ENCODE measurements around the gene DIDO1.

The DIDO1 gene

GRCh38 chr20:62907384-62908317 is 18.7 kb downstream of the DIDO1 start:
- FAIRE-seq = no peak

DNA sequence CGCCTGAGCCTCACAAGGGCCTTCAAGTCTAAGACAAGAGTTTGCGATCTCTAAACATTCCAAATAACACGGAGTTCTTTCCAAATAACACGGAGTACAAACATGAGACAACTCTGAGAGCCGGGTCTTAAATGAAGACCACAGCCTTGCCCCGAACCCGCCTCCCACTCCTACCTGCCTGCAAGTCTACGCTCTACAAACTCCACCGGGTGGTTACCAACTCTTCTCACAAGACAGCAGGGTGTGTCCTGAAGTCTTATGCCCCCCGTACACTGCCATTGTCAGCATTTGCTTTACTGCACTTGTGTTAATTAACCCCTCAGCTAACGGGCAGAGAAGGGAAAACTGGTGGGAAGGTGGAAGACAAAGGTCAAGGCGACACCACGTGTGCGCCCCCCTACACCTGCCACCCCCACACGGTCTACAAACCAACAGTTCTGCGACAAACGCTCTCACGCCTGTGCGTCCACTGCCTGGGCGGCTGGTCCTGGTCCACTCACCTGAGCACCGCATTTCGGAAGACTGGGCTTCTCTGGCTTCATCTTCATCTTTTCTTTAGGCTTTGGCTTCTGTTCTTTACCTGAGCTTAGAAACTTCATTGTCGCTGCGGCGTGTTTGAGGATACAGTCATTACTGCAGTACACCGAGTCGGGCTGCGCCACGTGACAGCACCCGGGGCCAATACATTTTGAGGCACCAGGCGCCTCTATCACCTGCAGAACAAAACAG is 19.5 kb downstream of the DIDO1 start:
- no peak for FAIRE-seq

DNA sequence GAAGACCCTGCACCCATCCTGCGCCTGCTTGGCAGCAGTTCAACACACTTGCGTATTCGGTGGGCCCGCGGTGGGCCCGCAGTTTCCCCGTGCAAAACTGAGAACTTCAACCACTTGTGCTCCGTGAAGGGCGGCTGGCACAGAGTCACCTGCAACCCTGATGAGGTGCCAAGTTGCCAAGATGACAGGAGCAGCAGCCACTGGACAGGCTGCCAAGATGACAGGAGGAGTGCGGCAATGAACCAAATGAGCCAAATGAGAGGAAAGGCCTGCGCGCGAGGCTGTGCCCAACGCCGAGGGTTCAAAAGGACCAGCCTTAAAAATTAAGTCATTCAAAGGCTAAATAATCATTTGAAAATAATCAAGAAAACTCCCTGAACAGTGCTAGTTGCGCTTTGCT is 20.1 kb downstream of the DIDO1 start:
- no peak for FAIRE-seq

DNA sequence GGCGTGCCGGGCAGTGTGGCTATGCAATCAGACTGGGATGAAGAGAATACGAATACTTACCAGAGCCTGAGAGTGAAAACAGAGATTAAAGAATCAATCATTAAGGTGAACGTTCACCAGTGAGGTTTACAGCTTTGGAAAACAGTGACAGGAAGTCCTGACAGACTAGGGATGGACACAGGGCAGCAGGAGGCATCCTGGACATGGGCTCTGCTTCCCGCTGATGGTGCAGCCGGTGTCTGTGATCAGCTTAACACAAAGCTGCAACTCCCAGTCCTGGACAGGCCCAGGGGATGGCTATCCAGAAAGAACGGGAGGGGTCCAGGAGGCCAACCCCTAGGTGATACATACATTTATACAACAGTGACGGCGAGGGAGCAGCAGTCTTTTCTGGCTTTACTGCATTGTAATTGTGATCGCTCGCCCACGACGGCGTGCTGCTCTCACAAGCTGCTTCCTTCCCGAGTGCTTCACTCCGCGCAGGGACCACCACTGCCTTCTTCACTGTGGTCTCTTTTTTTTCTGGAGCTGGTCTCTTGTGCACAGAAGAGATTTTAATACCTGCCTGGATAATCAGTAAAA is 20.7 kb downstream of the DIDO1 start:
- no peak for FAIRE-seq

- FAIRE-seq = no peak
These were observed 23.2 kb downstream of the DIDO1 start for GRCh38 chr20:62902926-62903615.

- no peak for FAIRE-seq
These were observed 24.4 kb downstream of the DIDO1 start for GRCh38 chr20:62901891-62902290.

DNA sequence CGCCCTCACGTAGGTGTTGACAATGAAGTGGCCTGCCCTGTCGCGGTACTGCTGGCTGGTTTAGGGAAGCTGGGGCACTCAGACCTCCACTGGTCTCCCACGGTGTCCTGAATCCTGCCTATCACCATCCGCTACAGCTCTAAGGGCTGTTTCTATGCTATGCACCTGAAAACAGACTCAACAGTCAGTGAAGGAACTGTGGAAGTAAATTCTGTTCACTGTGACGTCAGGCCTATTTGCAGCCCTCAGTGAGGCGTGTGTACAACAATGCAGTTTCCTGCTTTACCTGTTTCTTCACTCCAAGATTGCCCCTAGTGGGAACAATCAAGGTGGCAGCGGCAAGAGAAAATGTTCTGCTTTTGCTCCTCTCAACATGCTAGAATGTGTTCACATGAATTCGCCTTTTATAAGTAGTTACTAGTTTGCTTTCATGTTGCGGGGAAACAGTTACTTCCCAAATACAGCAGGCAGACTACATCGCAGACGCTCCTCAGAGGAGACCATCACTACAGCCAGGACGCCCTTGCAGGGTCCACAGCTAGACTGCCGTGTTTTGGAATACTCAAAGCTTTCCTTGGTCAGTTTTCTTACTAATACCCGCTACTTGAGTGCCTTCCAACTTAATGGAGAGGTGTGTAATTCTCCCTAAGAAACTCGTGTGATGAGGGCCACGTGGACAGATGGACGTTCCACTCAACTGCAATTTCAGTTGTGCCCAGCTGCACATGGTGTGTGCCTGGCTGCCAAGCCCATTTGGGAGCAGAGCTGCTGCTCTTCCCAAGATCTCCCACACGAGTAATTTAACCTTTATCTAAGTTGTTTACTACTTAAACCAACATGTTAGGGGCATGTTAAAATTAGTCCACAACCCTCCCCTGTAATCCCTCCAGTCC is 25.4 kb downstream of the DIDO1 start:
- no peak for FAIRE-seq

- no peak for FAIRE-seq
These were observed 26.1 kb downstream of the DIDO1 start for GRCh38 chr20:62900052-62900691.

DNA sequence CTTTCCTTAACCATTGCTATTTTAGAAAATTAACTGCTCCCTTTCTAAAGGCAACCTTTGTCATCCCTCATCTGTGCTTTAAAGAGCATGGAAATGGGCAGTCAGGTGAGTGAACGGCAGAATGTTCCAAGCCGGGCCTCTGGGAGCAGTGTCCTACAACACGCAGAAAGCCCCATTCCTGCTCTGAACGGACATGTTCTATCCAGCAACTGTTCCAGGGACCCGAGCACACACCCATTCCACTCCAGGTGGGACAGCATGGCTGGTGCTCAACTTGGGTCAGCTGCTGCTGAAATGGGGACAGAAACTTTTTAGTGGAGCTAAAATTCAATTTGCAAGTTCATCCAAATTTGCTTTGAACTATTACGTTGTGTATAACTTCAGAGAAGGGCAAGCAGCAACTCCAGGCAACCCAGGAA is 26.7 kb downstream of the DIDO1 start:
- FAIRE-seq = no peak

DNA sequence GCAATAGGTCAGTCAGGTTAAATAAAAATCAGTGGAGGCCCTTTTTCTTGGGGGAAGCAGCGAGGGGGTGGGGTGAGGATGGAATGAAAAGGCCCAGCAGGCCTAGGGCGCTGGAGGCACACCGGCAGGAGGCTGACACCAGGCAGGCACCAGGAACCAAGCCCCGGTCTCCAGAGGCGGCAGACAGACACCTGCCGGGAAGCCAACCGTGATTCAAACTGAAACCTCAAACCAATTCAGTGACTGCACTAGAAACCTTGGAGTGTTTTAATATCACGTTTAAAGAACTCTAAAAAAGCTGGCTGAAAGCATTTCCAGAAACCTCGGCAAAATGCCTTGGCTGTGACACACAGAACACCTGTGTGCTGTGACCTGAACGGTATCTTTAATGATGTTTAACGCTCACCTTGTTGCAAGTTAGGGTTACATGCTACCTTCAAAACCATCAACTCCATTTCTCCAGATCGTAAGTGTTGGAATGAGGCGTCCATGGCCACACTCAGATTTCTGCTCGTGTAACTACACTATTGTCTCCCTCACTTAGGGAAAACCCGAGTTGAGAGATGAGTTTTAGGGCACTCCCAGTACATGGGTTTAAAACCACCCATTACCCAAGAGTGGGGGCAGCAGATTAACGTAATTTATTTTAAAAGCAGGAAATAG is 27.2 kb downstream of the DIDO1 start:
- FAIRE-seq = no peak

GRCh38 chr20:62898093-62898964 is 28.0 kb downstream of the DIDO1 start:
- FAIRE-seq = no peak

GRCh38 chr20:62897666-62898065 is 28.6 kb downstream of the DIDO1 start:
- FAIRE-seq = no peak

DNA sequence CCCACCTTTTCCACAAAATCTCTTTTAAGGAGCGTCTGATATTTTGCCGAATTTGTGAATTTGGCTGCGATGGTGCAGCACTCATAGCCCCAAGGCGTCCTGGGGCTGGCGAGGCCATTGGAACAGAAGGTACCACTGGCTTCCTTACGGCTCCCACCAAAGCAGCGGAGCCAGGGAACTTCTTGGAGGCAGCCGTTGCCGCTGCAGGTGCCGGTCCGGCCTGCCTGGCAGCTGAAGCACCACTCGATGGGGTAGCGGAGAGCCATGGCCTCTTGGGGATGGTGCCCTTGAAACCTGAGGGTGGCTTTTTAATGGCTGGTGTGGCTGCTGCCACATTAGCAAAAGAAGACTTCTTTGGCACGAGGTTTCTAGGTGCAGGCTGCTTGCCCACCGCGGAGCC is 29.8 kb downstream of the DIDO1 start:
- no peak for FAIRE-seq

DNA sequence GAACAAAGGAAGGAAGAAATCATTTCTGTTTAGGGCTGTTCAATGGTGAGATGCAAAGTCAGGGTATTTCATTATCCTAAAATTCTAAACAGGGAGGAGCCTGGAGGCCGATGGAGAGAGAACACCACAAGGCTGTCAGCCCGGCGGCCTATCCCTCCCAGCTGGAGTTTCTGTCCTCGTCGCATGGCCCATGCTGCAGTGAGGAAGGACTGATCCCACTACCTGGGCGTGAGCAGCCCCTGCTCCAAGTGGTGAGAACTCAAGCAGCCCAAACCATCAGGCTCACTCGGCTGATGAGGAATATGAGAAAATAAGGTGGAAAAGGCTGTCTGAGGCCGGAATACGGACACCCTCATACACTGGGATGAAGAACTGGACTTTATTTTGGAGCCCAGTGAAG is 30.8 kb downstream of the DIDO1 start:
- FAIRE-seq = no peak

DNA sequence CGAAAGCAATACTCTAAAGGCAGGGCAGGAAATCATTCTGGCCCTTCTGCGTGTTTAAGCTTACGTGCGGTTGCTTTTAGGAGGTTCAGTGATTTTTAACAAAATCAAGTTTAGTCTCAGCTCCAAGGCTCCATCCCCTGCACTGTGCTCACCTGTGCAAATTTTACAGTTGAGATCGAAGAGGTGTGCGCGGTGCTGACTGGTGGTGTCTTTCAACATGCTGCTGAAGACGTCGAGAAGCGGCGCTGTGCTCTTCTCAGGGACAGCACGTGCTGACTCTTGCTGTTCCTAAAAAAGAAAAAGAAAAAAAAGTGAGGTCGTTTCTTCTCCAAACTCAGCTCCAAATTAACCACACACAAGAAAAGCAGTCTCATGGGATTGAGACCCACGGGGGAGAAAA is 32.0 kb downstream of the DIDO1 start:
- no peak for FAIRE-seq

GRCh38 chr20:62893700-62894099 is 32.6 kb downstream of the DIDO1 start:
- FAIRE-seq = no peak

- FAIRE-seq = no peak
These were observed 33.7 kb downstream of the DIDO1 start for GRCh38 chr20:62892348-62893304.

- no peak for FAIRE-seq
These were observed 35.2 kb downstream of the DIDO1 start for GRCh38 chr20:62891111-62891510.

GRCh38 chr20:62890444-62890843 is 35.9 kb downstream of the DIDO1 start:
- no peak for FAIRE-seq
